GM19463 (cell line): ENCODE measurements around the gene NTNG1.
A peak's percentile ranks its signal among the peaks of the same experiment; 100 is the strongest.

Experiments
- ATAC-seq: cut with Tn5 transposase; IDR thresholded peaks from one replicate; pipeline ENCODE4 v1.9.1; 2021; ENCODE audit warnings: mild to moderate bottlenecking, moderate library complexity; ENCODE audit not compliant: unreplicated experiment

The NTNG1 gene

GRCh38 chr1:107443860-107444259 is 303.0 kb downstream of the NTNG1 start:
- ATAC-seq = no peak

GRCh38 chr1:107444302-107444701 is 303.5 kb downstream of the NTNG1 start:
- ATAC-seq = no peak

- no peak for ATAC-seq
Observed at GRCh38 chr1:107449326-107449725, 308.5 kb downstream of the NTNG1 start.

GRCh38 chr1:107450899-107451664 is 310.2 kb downstream of the NTNG1 start:
- peak; percentile 68 for ATAC-seq

GRCh38 chr1:107451715-107452114 is 310.9 kb downstream of the NTNG1 start:
- peak; percentile 46 for ATAC-seq

DNA sequence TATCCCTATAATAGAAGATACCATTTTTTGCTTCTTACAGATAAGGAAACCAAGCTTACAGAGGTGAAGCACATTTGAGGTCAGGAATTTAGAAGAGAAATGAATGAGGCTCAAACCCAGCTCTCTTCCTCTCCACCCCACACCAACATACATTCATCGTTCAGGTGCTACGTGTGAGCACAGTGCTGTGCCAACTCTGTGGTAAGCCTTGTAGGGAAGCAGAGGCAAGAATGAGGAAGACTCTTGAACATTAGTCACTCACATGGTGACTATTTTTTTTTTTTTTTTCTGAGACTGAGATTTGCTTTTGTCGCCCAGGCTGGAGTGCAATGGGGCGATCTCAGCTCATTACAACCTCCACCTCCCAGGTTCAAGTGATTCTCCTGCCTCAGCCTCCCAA is 314.0 kb downstream of the NTNG1 start:
- ATAC-seq = no peak

DNA sequence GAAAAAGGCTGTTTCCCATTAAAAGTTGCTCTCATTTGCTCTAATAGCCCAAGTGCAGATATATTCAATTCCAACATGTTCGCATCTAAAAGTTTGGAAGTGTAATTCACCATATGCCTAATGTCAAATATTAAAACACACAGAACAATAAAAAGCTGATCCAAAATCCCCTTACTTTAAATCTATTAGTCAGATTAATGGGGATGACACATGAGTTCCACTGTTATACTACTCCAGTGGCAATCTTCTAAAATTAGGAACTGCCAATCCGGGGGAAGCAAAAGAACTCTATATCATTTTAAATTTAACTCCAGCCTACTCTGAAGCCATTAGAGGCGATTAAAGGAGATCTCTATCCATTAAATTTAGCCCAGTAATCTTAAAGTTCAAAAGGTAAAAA is 317.1 kb downstream of the NTNG1 start:
- ATAC-seq = no peak

GRCh38 chr1:107459204-107459904 is 318.5 kb downstream of the NTNG1 start:
- peak; percentile 74 for ATAC-seq

DNA sequence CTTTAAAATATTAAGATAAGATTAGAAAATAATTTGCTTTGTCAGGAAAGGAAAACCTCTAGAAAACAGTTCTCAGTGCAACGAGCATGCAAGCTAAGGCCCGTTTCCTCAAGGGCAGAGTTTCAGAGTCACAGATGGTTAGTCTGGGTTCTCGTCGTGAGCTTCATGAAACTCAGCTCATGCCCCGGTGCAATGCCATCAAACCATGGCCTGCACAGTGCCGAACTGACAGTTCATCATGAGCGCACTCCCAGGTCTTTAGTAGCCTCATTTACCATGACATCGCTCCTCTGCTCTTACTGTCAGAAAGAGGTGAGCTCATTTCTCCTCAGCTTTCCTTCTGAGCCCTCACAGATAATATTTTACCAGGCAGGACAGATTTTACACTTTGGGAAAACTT is 319.2 kb downstream of the NTNG1 start:
- peak; percentile 79 for ATAC-seq

- no peak for ATAC-seq
Observed at GRCh38 chr1:107464827-107465226, 324.0 kb downstream of the NTNG1 start.

DNA sequence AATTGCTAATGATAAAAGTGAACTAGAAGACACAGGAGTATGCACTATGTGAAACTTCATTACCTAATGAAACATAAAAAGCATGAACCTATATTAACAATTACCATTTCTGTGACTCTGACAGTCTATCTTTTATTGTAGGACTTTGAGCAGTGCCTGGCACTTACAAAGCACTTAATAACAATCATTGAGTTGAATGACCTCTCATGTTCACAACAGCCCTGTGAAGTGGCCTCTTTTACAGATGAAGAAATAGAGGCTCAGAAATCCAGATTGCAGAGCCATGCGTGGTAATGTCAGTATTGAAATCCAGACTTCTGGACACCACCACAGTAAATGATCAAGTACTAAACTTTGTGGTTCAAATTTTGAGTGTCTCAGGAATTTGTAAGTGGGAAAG is 326.4 kb downstream of the NTNG1 start:
- ATAC-seq = no peak

DNA sequence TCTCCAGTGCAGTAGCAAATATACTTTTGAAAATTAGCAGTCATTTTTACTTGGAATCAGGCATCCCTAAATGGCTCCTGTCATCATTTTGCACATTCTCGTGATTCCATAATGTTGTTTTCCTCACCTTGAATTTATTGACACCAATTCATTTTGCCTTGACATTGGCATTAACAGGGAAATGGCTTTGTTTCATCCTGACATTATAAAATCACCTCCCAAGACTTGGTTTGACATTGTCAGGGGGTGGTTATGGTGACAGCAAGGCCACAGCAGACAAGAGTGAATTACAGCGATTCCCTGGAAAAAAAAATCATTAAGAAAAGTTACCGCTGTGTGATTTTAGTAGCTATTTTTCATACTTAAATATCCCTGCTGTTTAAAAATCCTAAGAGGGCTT is 327.0 kb downstream of the NTNG1 start:
- no peak for ATAC-seq

DNA sequence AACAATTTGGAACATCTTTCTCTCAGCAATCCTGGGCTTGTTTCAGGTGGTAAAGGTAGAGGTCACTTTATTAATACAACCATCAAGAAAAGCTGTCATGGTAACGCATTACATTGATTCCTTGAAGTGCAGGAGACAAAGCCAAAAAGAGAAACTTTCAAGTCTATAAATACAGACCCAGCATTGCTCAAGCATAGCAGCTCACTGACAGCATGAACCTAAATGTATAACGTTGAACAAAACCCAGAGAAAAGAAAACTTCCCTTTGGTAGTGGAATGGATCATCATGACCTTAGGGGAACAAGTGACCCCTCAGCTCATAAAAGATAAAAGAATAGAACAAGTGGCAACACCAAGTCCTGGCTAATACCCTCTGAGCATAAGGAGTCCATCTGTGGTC is 332.2 kb downstream of the NTNG1 start:
- ATAC-seq = peak; percentile 36

DNA sequence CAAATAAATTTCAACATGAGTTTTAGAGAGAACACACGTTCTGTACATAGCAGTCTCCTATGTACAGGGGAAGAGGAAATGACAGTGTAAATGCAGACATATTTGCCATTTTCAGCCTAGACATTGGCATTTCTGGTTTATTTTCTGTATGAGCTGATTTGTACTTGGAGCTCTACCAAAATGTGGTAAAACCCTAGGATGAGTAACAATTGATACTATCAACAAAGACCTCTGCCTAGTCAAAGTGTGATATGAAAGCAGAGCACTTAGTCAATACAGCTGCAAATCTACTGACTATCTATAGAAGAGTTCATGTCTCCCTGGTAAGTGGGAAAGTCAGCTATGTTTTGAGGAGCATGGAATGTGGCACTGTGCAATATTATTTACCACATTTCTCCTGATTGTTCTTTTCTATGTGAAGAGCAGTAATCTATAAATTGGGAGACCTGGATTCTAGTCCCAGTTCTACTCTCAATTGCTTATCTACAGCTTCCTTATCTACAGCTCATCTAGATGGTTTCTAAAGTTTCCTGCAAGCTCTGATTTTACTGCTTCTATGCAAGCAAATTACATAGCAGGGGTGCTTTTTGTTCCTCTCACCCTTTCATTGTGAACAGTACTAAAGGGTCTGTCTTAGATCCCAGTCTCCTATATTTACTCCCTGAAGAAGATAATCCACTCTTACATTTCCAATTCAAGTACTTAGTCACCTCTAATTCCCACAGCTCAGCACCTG is 334.2 kb downstream of the NTNG1 start:
- ATAC-seq = peak; percentile 75

DNA sequence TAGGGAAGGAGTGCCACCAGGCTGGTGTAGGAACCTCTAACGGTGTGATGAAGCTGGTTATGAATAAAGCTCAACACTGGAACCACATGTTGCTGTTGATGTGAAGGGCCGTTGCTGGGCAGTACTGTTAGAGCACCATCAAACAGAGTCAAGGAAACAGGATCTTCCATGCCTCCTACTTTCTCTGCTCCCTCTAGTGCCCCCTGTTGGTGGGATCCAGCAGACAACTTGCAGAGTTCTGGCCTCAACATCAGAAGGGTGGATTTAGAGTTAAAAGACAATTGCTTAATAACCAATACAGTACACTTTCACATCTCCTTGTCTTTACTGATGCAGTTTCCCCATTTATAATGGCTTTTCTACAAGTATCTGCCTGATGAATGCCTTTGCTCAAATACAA is 336.4 kb downstream of the NTNG1 start:
- ATAC-seq = no peak

GRCh38 chr1:107479865-107480350 is 339.1 kb downstream of the NTNG1 start:
- no peak for ATAC-seq

- peak; percentile 93 for ATAC-seq
Observed at GRCh38 chr1:107480548-107481415, 339.9 kb downstream of the NTNG1 start.

- no peak for ATAC-seq
Observed at GRCh38 chr1:107481756-107482384, 341.0 kb downstream of the NTNG1 start.

GRCh38 chr1:107483949-107484348 is 343.1 kb downstream of the NTNG1 start:
- ATAC-seq = no peak

DNA sequence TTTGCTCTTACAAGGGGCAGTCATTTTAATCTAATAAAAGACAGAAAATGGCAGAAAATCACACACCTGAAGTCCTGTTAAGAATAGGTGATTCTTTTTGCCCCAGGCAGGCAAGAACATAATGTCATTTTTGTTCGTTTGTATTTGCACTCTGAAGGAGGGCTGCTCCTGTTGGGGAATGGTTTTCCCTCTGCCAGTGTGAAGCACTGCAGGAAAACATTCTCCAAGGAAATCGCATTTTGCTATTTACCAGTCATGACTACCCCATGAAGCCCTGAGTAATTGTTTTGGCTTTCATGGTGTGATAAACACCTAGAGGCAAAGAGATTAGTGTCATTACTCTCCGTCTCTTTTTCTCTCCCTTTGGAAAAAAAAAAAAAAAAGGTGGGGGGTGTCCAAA is 345.5 kb downstream of the NTNG1 start:
- ATAC-seq = no peak
